Endothelial cell of umbilical vein (primary cell): ENCODE results near the gene MMP2. TPM values are rescaled to one million over a fixed set of nuclear protein-coding genes. Genes with fewer than 3 reads are reported as not detected.
A peak's percentile ranks its signal among the peaks of the same experiment; 100 is the strongest.

Source experiments
- BruUV-seq: library from RNA; stranded (reverse); fragments of 400-500 nt; replicated peaks from 2 replicates; lab custom pipeline; 2021; lab: Mats Ljungman, UMichigan
- CTCF ChIA-PET: fragments of 300-600, 350-600 bp; sonication (Branson Sonifier 250); formaldehyde crosslinking; loops from one replicate; lab custom pipeline; 2021; ENCODE audit warnings: antibody characterized with exemption, inconsistent platforms; lab: Charles Lee
- POLR2A ChIA-PET: fragments of 300-600, 350-600 bp; sonication (Branson Sonifier 250); formaldehyde crosslinking; loops from one replicate; lab custom pipeline; 2021; ENCODE audit warnings: antibody characterized with exemption, inconsistent platforms; lab: Charles Lee
- DNase-seq: peaks from one replicate; pipeline ENCODE4 v3.0.0-alpha.2; 2011; ENCODE audit warnings: low read depth, low spot score
- FAIRE-seq: peaks from 2 replicates; lab custom pipeline; 2011; peaks lifted over from hg19 to GRCh38; lab: Jason Lieb, UNC
- H2AFZ ChIP-seq: 2 replicates; pipeline ENCODE4 v1.6.0; 2012; ENCODE audit warnings: low read depth, low read length, control low read depth, inconsistent platforms
- H3K27ac ChIP-seq: 2 replicates; pipeline ENCODE4 v1.5.1; 2011; ENCODE audit warnings: low read depth, mild to moderate bottlenecking, control low read depth, low read length, moderate library complexity; ENCODE audit not compliant: insufficient read depth
- H3K27me3 ChIP-seq, 2 experiments: 2 replicates each; pipeline versions ENCODE4 v1.6.0 to v1.6.1; 2011; ENCODE audit warnings: low read length in 2 of 2, mixed read lengths in 1 of 2; ENCODE audit not compliant: control insufficient read depth in 2 of 2, insufficient read depth in 2 of 2
- H3K36me3 ChIP-seq, 2 experiments: 2 replicates in 1 of 2; 3 replicates in 1 of 2; pipeline ENCODE4 v1.5.1; 2011; ENCODE audit warnings: low read length in 2 of 2, mild to moderate bottlenecking in 1 of 2, moderate library complexity in 1 of 2; ENCODE audit not compliant: control insufficient read depth in 2 of 2, insufficient read depth in 2 of 2; ENCODE audit errors: extremely low read depth in 1 of 2
- H3K4me1 ChIP-seq: 3 replicates; pipeline ENCODE4 v1.5.1; 2011; ENCODE audit warnings: mild to moderate bottlenecking, low read length; ENCODE audit not compliant: control insufficient read depth, insufficient read depth; ENCODE audit errors: extremely low read depth
- H3K4me2 ChIP-seq: 2 replicates; pipeline ENCODE4 v1.6.1; 2011; ENCODE audit warnings: low read length, control low read depth, mixed read lengths; ENCODE audit not compliant: insufficient read depth
- H3K4me3 ChIP-seq, 3 experiments: fragments of 200-600 bp in 1 of 3; sonication (generic), shearing (Covaris generic) in 1 of 3; replicated peaks in 1 of 3; 2 replicates each; pipeline ENCODE4 v1.5.1; 2011 to 2016; ENCODE audit warnings: control low read depth in 3 of 3, low read length in 3 of 3, mild to moderate bottlenecking in 2 of 3, inconsistent platforms in 1 of 3, low read depth in 1 of 3, moderate library complexity in 1 of 3; ENCODE audit not compliant: insufficient read depth in 1 of 3
- H3K79me2 ChIP-seq: 2 replicates; pipeline ENCODE4 v1.6.0; 2012; ENCODE audit warnings: low read length, inconsistent platforms; ENCODE audit not compliant: control insufficient read depth, insufficient read depth
- H3K9ac ChIP-seq: replicated peaks from 2 replicates; pipeline ENCODE3; 2011; ENCODE audit warnings: low read length, control low read depth; ENCODE audit not compliant: insufficient read depth; ENCODE audit errors: extremely low read depth
- H3K9me1 ChIP-seq: replicated peaks from 3 replicates; pipeline ENCODE4 v1.6.0; 2011; ENCODE audit warnings: mild to moderate bottlenecking, low read length; ENCODE audit not compliant: control insufficient read depth, insufficient read depth; ENCODE audit errors: extremely low read depth
- H3K9me3 ChIP-seq: replicated peaks from 2 replicates; pipeline ENCODE4 v1.5.1; 2012; ENCODE audit warnings: low read length, inconsistent platforms; ENCODE audit not compliant: control insufficient read depth, insufficient read depth
- H4K20me1 ChIP-seq: replicated peaks from 2 replicates; pipeline ENCODE3; 2011; ENCODE audit warnings: mild to moderate bottlenecking, low read length; ENCODE audit not compliant: control insufficient read depth, insufficient read depth; ENCODE audit errors: extremely low read depth
- EZH2 ChIP-seq: IDR thresholded peaks from 2 replicates; pipeline ENCODE4 v1.6.1; 2012; ENCODE audit warnings: borderline replicate concordance, low read depth, mild to moderate bottlenecking, moderate library complexity, low read length, inconsistent platforms; ENCODE audit not compliant: severe bottlenecking
- FOS ChIP-seq: IDR thresholded peaks from 2 replicates; pipeline ENCODE4 v1.6.1; 2011; ENCODE audit warnings: mild to moderate bottlenecking, low read length, moderate library complexity, borderline replicate concordance; ENCODE audit not compliant: insufficient read depth
- GATA2 ChIP-seq: IDR thresholded peaks from 2 replicates; pipeline ENCODE4 v1.7.0; 2011; ENCODE audit warnings: low read depth, mild to moderate bottlenecking, moderate library complexity, mixed read lengths, low read length; ENCODE audit not compliant: insufficient read length, insufficient read depth
- JUN ChIP-seq: IDR thresholded peaks from 2 replicates; pipeline ENCODE4 v1.6.1; 2011; ENCODE audit warnings: borderline replicate concordance, low read depth; ENCODE audit not compliant: insufficient read length, insufficient read depth
- MYC ChIP-seq: IDR thresholded peaks from one replicate; pipeline ENCODE4 v1.6.1; 2011; ENCODE audit warnings: mild to moderate bottlenecking, low read depth, low read length
- POLR2A ChIP-seq: IDR thresholded peaks from 2 replicates; pipeline ENCODE4 v1.6.1; 2012; ENCODE audit warnings: low read depth, mild to moderate bottlenecking, control low read depth, low read length
- POLR2AphosphoS5 ChIP-seq: IDR thresholded peaks from 2 replicates; pipeline ENCODE4 v1.6.1; 2012; ENCODE audit warnings: low read depth, mild to moderate bottlenecking, control low read depth, low read length, moderate library complexity; ENCODE audit not compliant: insufficient read depth
- dilution Hi-C: fragments of 300-500 bp; cut with MboI; formaldehyde crosslinking; loops from one replicate; pipeline ENCODE4 v1.15.0; 2019; ENCODE audit warnings: low sequenced_read_pairs; ENCODE audit not compliant: extremely low pct_ligation_motif_present
- intact Hi-C: fragments of 100-400 bp; cut with micrococcal nuclease; formaldehyde crosslinking; loops from one replicate; pipeline ENCODE4 v1.10.0; 2022
- polyA plus RNA-seq, 4 experiments: library from polyadenylated mRNA; depleted of rRNA in 3 of 4; stranded (reverse) in 3 of 4; unstranded in 1 of 4; fragments of >200 nt; gene quantifications; 2 replicates each; pipeline versions ENCODE4 v1.2.1 to v1.2.3, GENCODE V29; 2011 to 2012; ENCODE audit warnings: missing spikeins in 1 of 4
- total RNA-seq: library from RNA; stranded (reverse); gene quantifications from 2 replicates; pipeline ENCODE4 v1.2.3, GENCODE V29; 2021
- TF ChIP-seq, protein P1 (sequence below), 2 donors: IDR thresholded peaks; 1 replicate in 1 of 2; 2 replicates in 1 of 2; pipeline ENCODE4 v1.5.1; 2011; ENCODE audit warnings: low read length in 2 of 2, mild to moderate bottlenecking in 2 of 2, moderate library complexity in 2 of 2, control low read depth in 1 of 2, inconsistent platforms in 1 of 2, low read depth in 1 of 2; ENCODE audit not compliant: insufficient read depth in 1 of 2; ENCODE audit errors: extremely low read depth in 1 of 2
- TF ChIP-seq, protein P2 (sequence below): IDR thresholded peaks from 2 replicates; pipeline ENCODE4 v1.6.1; 2011; ENCODE audit not compliant: insufficient read depth, insufficient read length

MMP2 gene
- total and polyA plus RNA-seq, 2 donors (not counting 3 experiments of a cell fraction or from before 2014, with no cell fraction given): 771 to 1,508 TPM

DNA sequence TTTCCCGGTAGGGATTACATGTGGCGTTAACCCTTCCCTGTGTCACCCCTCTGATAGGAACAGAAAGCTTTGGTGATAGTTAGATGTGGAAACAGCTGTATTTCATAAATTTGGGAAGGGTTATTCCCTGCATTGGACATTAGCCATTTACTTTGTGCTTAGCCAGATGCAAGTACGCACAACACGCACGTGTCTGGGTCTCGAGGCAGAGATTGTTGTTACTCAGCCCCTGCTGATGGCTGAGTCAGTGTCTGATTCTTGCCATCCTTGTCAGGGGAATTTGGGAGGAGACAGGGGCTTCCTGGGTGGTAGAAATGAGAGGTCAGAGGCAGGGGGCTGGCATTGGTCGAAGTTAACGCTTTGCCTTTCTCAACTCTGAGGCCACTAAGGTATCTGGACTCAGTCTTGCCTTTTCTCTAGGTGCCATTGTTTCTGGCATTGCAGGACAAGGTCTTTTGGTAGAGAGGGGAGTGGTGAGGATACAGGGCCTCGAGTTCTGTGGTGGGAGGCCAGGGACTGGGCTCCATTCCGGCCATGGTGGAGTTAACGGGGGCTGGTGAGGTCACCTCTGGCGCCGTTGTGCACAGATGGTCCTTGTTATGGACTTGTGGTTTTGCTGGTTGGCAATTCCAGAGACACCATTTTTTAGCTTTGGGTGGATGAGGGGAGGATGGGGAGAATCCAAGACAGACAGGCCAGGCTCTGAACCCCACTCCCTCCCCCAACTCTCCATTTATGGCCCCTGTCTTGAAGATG, 8.2 kb downstream of the MMP2 start:
- Histone ChIP-seq H4K20me1 (peaks cover under 1% of the 10 kb centered on the region), H3K27ac (peak overlapping the region; percentile 63), H3K27me3 (no peaks in the 10 kb centered on the region), H3K4me1 (peaks cover 25% of the 10 kb centered on the region), H3K9me3 (no peaks in the 10 kb centered on the region), H3K36me3 (peaks cover 62 to 80% of the 10 kb centered on the region in 2 experiments), H3K79me2 (peaks cover 24% of the 10 kb centered on the region), H3K4me3 (no peak overlapping the region), H3K4me2 (no peak overlapping the region), H3K9ac (no peak overlapping the region), H2AFZ (no peak overlapping the region), H3K9me1 (no peaks in the 10 kb centered on the region)
- ChIA-PET POLR2A (no interaction called here), CTCF (no interaction called here)
- no peak for TF ChIP-seq MYC
- no peak for TF ChIP-seq POLR2A
- no peak for TF ChIP-seq GATA2
- TF ChIP-seq FOS: no peak
- TF ChIP-seq, protein P1, sequence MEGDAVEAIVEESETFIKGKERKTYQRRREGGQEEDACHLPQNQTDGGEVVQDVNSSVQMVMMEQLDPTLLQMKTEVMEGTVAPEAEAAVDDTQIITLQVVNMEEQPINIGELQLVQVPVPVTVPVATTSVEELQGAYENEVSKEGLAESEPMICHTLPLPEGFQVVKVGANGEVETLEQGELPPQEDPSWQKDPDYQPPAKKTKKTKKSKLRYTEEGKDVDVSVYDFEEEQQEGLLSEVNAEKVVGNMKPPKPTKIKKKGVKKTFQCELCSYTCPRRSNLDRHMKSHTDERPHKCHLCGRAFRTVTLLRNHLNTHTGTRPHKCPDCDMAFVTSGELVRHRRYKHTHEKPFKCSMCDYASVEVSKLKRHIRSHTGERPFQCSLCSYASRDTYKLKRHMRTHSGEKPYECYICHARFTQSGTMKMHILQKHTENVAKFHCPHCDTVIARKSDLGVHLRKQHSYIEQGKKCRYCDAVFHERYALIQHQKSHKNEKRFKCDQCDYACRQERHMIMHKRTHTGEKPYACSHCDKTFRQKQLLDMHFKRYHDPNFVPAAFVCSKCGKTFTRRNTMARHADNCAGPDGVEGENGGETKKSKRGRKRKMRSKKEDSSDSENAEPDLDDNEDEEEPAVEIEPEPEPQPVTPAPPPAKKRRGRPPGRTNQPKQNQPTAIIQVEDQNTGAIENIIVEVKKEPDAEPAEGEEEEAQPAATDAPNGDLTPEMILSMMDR (IDR thresholded peaks at IDR 0.05; ENCODE audit: extremely low read depth in 1 of 2, insufficient read depth in 1 of 2, low read depth in 1 of 2, low read length in 2 of 2): no peak
- TF ChIP-seq JUN: no peak
- TF ChIP-seq POLR2AphosphoS5: no peak
- TF ChIP-seq EZH2: no peak
- TF ChIP-seq, protein P2, sequence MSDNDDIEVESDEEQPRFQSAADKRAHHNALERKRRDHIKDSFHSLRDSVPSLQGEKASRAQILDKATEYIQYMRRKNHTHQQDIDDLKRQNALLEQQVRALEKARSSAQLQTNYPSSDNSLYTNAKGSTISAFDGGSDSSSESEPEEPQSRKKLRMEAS: no peak
- intact Hi-C loops (no loop called here), dilution Hi-C loops (no loop called here)
- DNase-seq (no peak), FAIRE-seq (no peak)
- no TSS peak for BruUV-seq
